K562 (cell line): Measurements from ENCODE around the gene ACSS1. TPM values are rescaled to one million over a fixed set of nuclear protein-coding genes. Genes with fewer than 3 reads are reported as not detected.

Experiments used
- ATAC-seq: fragments of 200-7000 bp; cut with Tn5 transposase; 3 replicates; pipeline ENCODE4 v1.9.1; 2020; ENCODE audit warnings: moderate library complexity
- BruUV-seq: library from RNA; stranded (reverse); fragments of 400-500 nt; replicated peaks from 2 replicates; lab custom pipeline; 2021; lab: Mats Ljungman, UMichigan
- CTCF ChIA-PET: fragments of 300-600 bp; formaldehyde crosslinking; extraction: SDS; loops from one replicate; lab custom pipeline; 2021; ENCODE audit warnings: low intra/inter-chr PET ratio; lab: Yijun Ruan, JAX
- POLR2A ChIA-PET: fragments of 300-600, 350-650 bp; sonication (Branson Sonifier 250); formaldehyde crosslinking; extraction: SDS; loops from one replicate; lab custom pipeline; 2021; ENCODE audit warnings: antibody characterized with exemption, inconsistent platforms; lab: Yijun Ruan, JAX
- DNase-seq, 4 experiments: peaks; one replicate each; pipeline versions ENCODE4 v3.0.0 to v3.0.0-alpha.2; 2011 to 2018; ENCODE audit warnings: low spot score in 3 of 4, mixed read lengths in 3 of 4; ENCODE audit errors: extremely low read depth in 1 of 4
- FAIRE-seq: peaks from 2 replicates; lab custom pipeline; 2011; peaks lifted over from hg19 to GRCh38; lab: Jason Lieb, UNC
- H2AFZ ChIP-seq: 2 replicates; pipeline ENCODE4 v1.6.0; 2011; ENCODE audit warnings: low read depth, low read length, control low read depth, inconsistent platforms
- H3K27ac ChIP-seq: fragments of 200-600 bp; 3 replicates; pipeline ENCODE4 v1.8.0; 2011; ENCODE audit warnings: low read depth, mild to moderate bottlenecking, control low read depth, inconsistent platforms, low read length, moderate library complexity, mixed read lengths; ENCODE audit errors: extremely low read depth
- H3K27me3 ChIP-seq, 2 experiments: fragments of 300-600 bp in 1 of 2; 2 replicates in 1 of 2; 3 replicates in 1 of 2; pipeline versions ENCODE4 v1.6.0 to v1.8.0; 2011; ENCODE audit warnings: inconsistent platforms in 2 of 2, low read length in 2 of 2, mild to moderate bottlenecking in 1 of 2, mixed read lengths in 1 of 2, moderate library complexity in 1 of 2; ENCODE audit not compliant: control insufficient read depth in 2 of 2, insufficient read depth in 2 of 2
- H3K36me3 ChIP-seq: fragments of 300-600 bp; 3 replicates; pipeline ENCODE4 v1.8.0; 2011; ENCODE audit warnings: mild to moderate bottlenecking, low read length, inconsistent platforms; ENCODE audit not compliant: control insufficient read depth, insufficient read depth
- H3K4me1 ChIP-seq, 2 experiments: fragments of 200-600 bp in 1 of 2; replicated peaks in 1 of 2; 2 replicates in 1 of 2; 3 replicates in 1 of 2; pipeline versions ENCODE4 v1.5.1 to v1.8.0; 2011; ENCODE audit warnings: inconsistent platforms in 2 of 2, low read length in 2 of 2, mild to moderate bottlenecking in 1 of 2, mixed read lengths in 1 of 2, moderate library complexity in 1 of 2; ENCODE audit not compliant: control insufficient read depth in 2 of 2, insufficient read depth in 2 of 2
- H3K4me2 ChIP-seq: 2 replicates; pipeline ENCODE4 v1.6.1; 2011; ENCODE audit warnings: low read length, control low read depth, inconsistent platforms, mixed read lengths; ENCODE audit not compliant: insufficient read depth
- H3K4me3 ChIP-seq: fragments of 200-600 bp; sonication (generic), shearing (Covaris generic); 2 replicates; pipeline ENCODE4 v1.5.1; 2016; ENCODE audit warnings: control low read depth, inconsistent platforms
- H3K79me2 ChIP-seq: fragments of 200-600 bp; 3 replicates; pipeline ENCODE4 v1.8.0; 2011; ENCODE audit warnings: low read length, inconsistent platforms; ENCODE audit not compliant: control insufficient read depth, insufficient read depth
- H3K9ac ChIP-seq, 2 experiments: 2 replicates each; pipeline versions ENCODE4 v1.6.0 to v1.6.1; 2011; ENCODE audit warnings: low read depth in 2 of 2, low read length in 2 of 2, control low read depth in 1 of 2, inconsistent platforms in 1 of 2, mild to moderate bottlenecking in 1 of 2, mixed read lengths in 1 of 2; ENCODE audit not compliant: insufficient read depth in 1 of 2
- H3K9me1 ChIP-seq: one replicate; pipeline ENCODE4 v1.6.0; 2011; ENCODE audit warnings: inconsistent platforms, mild to moderate bottlenecking, low read length, moderate library complexity; ENCODE audit not compliant: control insufficient read depth, insufficient read depth
- H3K9me3 ChIP-seq: replicated peaks from 2 replicates; pipeline ENCODE4 v1.5.1; 2011; ENCODE audit warnings: low read depth, low read length, inconsistent platforms; ENCODE audit not compliant: control insufficient read depth, insufficient read depth
- H4K20me1 ChIP-seq: replicated peaks from 2 replicates; pipeline ENCODE4 v1.6.1; 2011; ENCODE audit warnings: low read length, inconsistent platforms, mixed read lengths; ENCODE audit not compliant: control insufficient read depth, insufficient read depth
- BRD4 ChIP-seq: fragments of 200-600 bp; sonication (generic); IDR thresholded peaks from 2 replicates; pipeline ENCODE4 v1.6.1; 2017; ENCODE audit warnings: inconsistent platforms
- CHCHD3 ChIP-seq: fragments of 250-450 bp; sonication (Bioruptor Pico); IDR thresholded peaks from 2 replicates; pipeline ENCODE4 v2.1.2; 2022; ENCODE audit warnings: mild to moderate bottlenecking
- ERF ChIP-seq: fragments of 450-650 bp; formaldehyde crosslinking; IDR thresholded peaks from 2 replicates; pipeline ENCODE4 v1.4.0; 2020; ENCODE audit warnings: mild to moderate bottlenecking, mixed read lengths
- HMG20B ChIP-seq: fragments of 250-450 bp; sonication (Bioruptor Pico); IDR thresholded peaks from 2 replicates; pipeline ENCODE4 v1.5.0; 2021; ENCODE audit warnings: mild to moderate bottlenecking
- PCBP2 ChIP-seq: fragments of 200-400 bp; formaldehyde crosslinking; IDR thresholded peaks from 2 replicates; pipeline ENCODE4 v1.6.1; 2018; ENCODE audit warnings: low read length, low read depth, mild to moderate bottlenecking, moderate library complexity; ENCODE audit not compliant: poor library complexity, severe bottlenecking
- PHB2 ChIP-seq: fragments of 450-650 bp; IDR thresholded peaks from 2 replicates; pipeline ENCODE4 v1.6.1; 2017; ENCODE audit warnings: low read depth
- POLR3A ChIP-seq: IDR thresholded peaks from 2 replicates; pipeline ENCODE4 v1.6.1; 2011; ENCODE audit warnings: borderline replicate concordance, mild to moderate bottlenecking, moderate library complexity; ENCODE audit not compliant: insufficient read length, insufficient read depth; ENCODE audit errors: extremely low read depth
- REST ChIP-seq, 2 experiments: fragments of 450-650 bp; formaldehyde crosslinking in 1 of 2; IDR thresholded peaks; 2 replicates each; pipeline versions ENCODE4 v1.4.0 to v1.6.1; 2014 to 2020; ENCODE audit warnings: mild to moderate bottlenecking in 2 of 2, borderline replicate concordance in 1 of 2, low read depth in 1 of 2
- RNF2 ChIP-seq: sonication (generic); IDR thresholded peaks from 2 replicates; pipeline ENCODE4 v1.6.1; 2016
- SMARCC2 ChIP-seq: fragments of 450-650 bp; IDR thresholded peaks from 2 replicates; pipeline ENCODE4 v1.6.1; 2017; ENCODE audit warnings: antibody characterized with exemption, moderate library complexity, mild to moderate bottlenecking, low read depth
- XRCC4 ChIP-seq: IDR thresholded peaks from one replicate; pipeline ENCODE4 v1.6.1; 2011; ENCODE audit not compliant: insufficient read depth, insufficient read length; ENCODE audit errors: extremely low read depth
- ZEB2 ChIP-seq: fragments of 450-650 bp; IDR thresholded peaks from 2 replicates; pipeline ENCODE4 v1.6.1; 2016
- ZNF717 ChIP-seq: fragments of 250-450 bp; sonication (Bioruptor Pico); IDR thresholded peaks from 2 replicates; pipeline ENCODE4 v1.5.0; 2021
- WGBS: fragments of 100-300 bp; shearing (Covaris generic); methylation state at CpG from one replicate; pipeline ENCODE4 v1.1.6; 2016; ENCODE audit warnings: low coverage, mixed read lengths; ENCODE audit not compliant: insufficient coverage; ENCODE audit errors: missing lambda C conversion rate; 5-methylcytosine and 5-hydroxymethylcytosine counted together
- in situ Hi-C: fragments of 300-500 bp; cut with MboI; formaldehyde crosslinking; loops from 4 replicates; pipeline ENCODE4 v1.15.0; 2018; ENCODE audit warnings: inconsistent platforms, mixed read lengths
- intact Hi-C: fragments of 100-400 bp; cut with micrococcal nuclease; formaldehyde crosslinking; loops from 2 replicates; pipeline ENCODE4 v1.14.2; 2022
- polyA plus RNA-seq, 8 experiments: library from polyadenylated mRNA; depleted of rRNA in 4 of 8; stranded (reverse) in 5 of 8; unstranded in 3 of 8; fragments of >200 nt; fragmentation: Nextera tagmentation in 2 of 8; fragmentation: Illumina TruSeq in 1 of 8; extraction: Ambion mirVana in 2 of 8; extraction: Trizol in 1 of 8; gene quantifications; 2 replicates each; pipeline versions ENCODE4 v1.2.1 to v1.2.3, GENCODE V29; 2011 to 2014; ENCODE audit warnings: inconsistent platforms in 1 of 8, missing spikeins in 1 of 8
- total RNA-seq, 7 experiments: library from RNA; depleted of rRNA in 6 of 7; stranded (reverse); fragments of >200 nt in 6 of 7; fragmentation: Illumina TruSeq in 2 of 7; extraction: Trizol in 2 of 7; gene quantifications; 2 replicates each; pipeline versions ENCODE4 v1.2.1 to v1.2.3, GENCODE V29; 2011 to 2021; ENCODE audit warnings: low replicate concordance in 1 of 7

Gene ACSS1
- total and polyA plus RNA-seq, 9 of the 15 experiments (the other 6 are each of a cell fraction or from before 2014, with no cell fraction given): 0.07 to 2.1 (median 0.27) TPM; not detected in 3

GRCh38 chr20:24996449-24997377 is 61.2 kb downstream of the ACSS1 start:
- in situ Hi-C loops: no loop called here

More at GRCh38 chr20:24996449-24997377, 61.2 kb downstream of the ACSS1 start:
- no peak for FAIRE-seq
- H3K4me3 ChIP-seq: no peak overlapping the region
- ChIA-PET CTCF (no interaction called here), POLR2A (interaction anchor here (0.6 kb wide), 1 partner anchor 251 kb away, joined by 3 read pairs; the partner anchor contains the start of gene PYGB)
- no peaks in the 10 kb centered on the region; the same call in 1 of the 2 replicates for H4K20me1 ChIP-seq
- no peak overlapping the region for H2AFZ ChIP-seq
- WGBS: 0% methylated on average over 9 of the region's 9 CpGs
- no peak overlapping the region for H3K27ac ChIP-seq
- BruUV-seq: no TSS peak
- no peak for DNase-seq
- H3K9me3 ChIP-seq: no peaks in the 10 kb centered on the region
- intact Hi-C loops: loop anchor here (2.0 to 10.0 kb wide), 3 partner anchors 74 to 398 kb away; partner anchors contain the start of gene ABHD12
- no peak overlapping the region for H3K9ac ChIP-seq
- no peaks in the 10 kb centered on the region for H3K9me1 ChIP-seq
- H3K79me2 ChIP-seq: peaks cover 7% of the 10 kb centered on the region; the same call in 2 of the 3 replicates
- no peak overlapping the region for H3K4me2 ChIP-seq
- H3K27me3 ChIP-seq: peaks cover 0 to 7% of the 10 kb centered on the region in 2 experiments; a peak in 3 of 5 replicates
- TF ChIP-seq ERF (CRISPR knock-in tag) (no peak), SMARCC2 (no peak), POLR3A (no peak), CHCHD3 (CRISPR knock-in tag) (no peak), PHB2 (no peak), ZEB2 (no peak), ZNF717 (CRISPR knock-in tag) (no peak), XRCC4 (no peak), RNF2 (no peak), HMG20B (CRISPR knock-in tag) (no peak), BRD4 (no peak), PCBP2 (no peak), REST (IDR thresholded peaks at IDR 0.05; ENCODE audit: borderline replicate concordance) (no peak), REST (CRISPR knock-in tag; IDR thresholded peaks at IDR 0.05; ENCODE audit: low read depth) (no peak)
- H3K4me1 ChIP-seq: peaks cover 4 to 11% of the 10 kb centered on the region in 2 experiments; a peak in 4 of 5 replicates
- no peak for ATAC-seq
- H3K36me3 ChIP-seq: no peaks in the 10 kb centered on the region
